ENCODE results near the gene GPR37L1. TPM values are rescaled to one million over a fixed set of nuclear protein-coding genes. Genes with fewer than 3 reads are reported as not detected.
"Not testable (repeated sequence)": the region's sequence is repeated elsewhere in the genome, so short reads cannot be mapped to it uniquely, and the experiment has no call there.

The GPR37L1 gene
- total RNA-seq, 1 experiment from 2014 or later: under 0.01 TPM

GRCh38 chr1:202107801-202108731, 14.7 kb upstream of the GPR37L1 start:
- peak; percentile 38 for DNase-seq (ENCODE audit: low read depth)

- DNase-seq (ENCODE audit: low read depth): no peak
Observed at GRCh38 chr1:202110977-202111376, 11.7 kb upstream of the GPR37L1 start.

- DNase-seq (ENCODE audit: low read depth): not testable (repeated sequence)
Observed at GRCh38 chr1:202111589-202111988, 11.1 kb upstream of the GPR37L1 start.

- peak; percentile 19 for DNase-seq (ENCODE audit: low read depth)
Observed at GRCh38 chr1:202112859-202113689, 9.6 kb upstream of the GPR37L1 start.

GRCh38 chr1:202113690-202114300, 8.9 kb upstream of the GPR37L1 start:
- DNase-seq (ENCODE audit: low read depth): no peak

- DNase-seq (ENCODE audit: low read depth): no peak
Observed at GRCh38 chr1:202116287-202116686, 6.4 kb upstream of the GPR37L1 start.

GRCh38 chr1:202117898-202118371, 4.8 kb upstream of the GPR37L1 start:
- DNase-seq (ENCODE audit: low read depth): no peak

GRCh38 chr1:202121006-202121405, 1.7 kb upstream of the GPR37L1 start:
- DNase-seq (ENCODE audit: low read depth): no peak

- no peak for DNase-seq (ENCODE audit: low read depth)
Observed at GRCh38 chr1:202123336-202123813, 658 bp downstream of the GPR37L1 start.

- DNase-seq (ENCODE audit: low read depth): no peak
Observed at GRCh38 chr1:202124142-202124541, 1.4 kb downstream of the GPR37L1 start.

- no peak for DNase-seq (ENCODE audit: low read depth)
Observed at GRCh38 chr1:202125611-202126010, 2.9 kb downstream of the GPR37L1 start.

GRCh38 chr1:202126426-202126825, 3.7 kb downstream of the GPR37L1 start:
- no peak for DNase-seq (ENCODE audit: low read depth)

- no peak for DNase-seq (ENCODE audit: low read depth)
Observed at GRCh38 chr1:202127061-202127460, 4.3 kb downstream of the GPR37L1 start.

GRCh38 chr1:202127836-202128622, 5.3 kb downstream of the GPR37L1 start:
- no peak for DNase-seq (ENCODE audit: low read depth)

- no peak for DNase-seq (ENCODE audit: low read depth)
Observed at GRCh38 chr1:202129453-202130296, 7.0 kb downstream of the GPR37L1 start.

- DNase-seq (ENCODE audit: low read depth): no peak
Observed at GRCh38 chr1:202130297-202130721, 7.6 kb downstream of the GPR37L1 start.

- no peak for DNase-seq (ENCODE audit: low read depth)
Observed at GRCh38 chr1:202130816-202131522, 8.3 kb downstream of the GPR37L1 start.

- DNase-seq (ENCODE audit: low read depth): no peak
Observed at GRCh38 chr1:202131956-202132821, 9.5 kb downstream of the GPR37L1 start.
